Activated CD8-positive, alpha-beta memory T cell treated with anti-CD3 and anti-CD28 coated beads for 1 hour (primary cell): Measurements from ENCODE around the gene LANCL3.
"Not testable (repeated sequence)": the region's sequence is repeated elsewhere in the genome, so short reads cannot be mapped to it uniquely, and the experiment has no call there.

Experiments used
- DNase-seq, 2 donors: peaks; one replicate each; pipeline ENCODE4 v3.0.0-alpha.2; 2020; ENCODE audit warnings: low read depth in 1 of 2; ENCODE audit errors: extremely low read depth in 1 of 2

Gene LANCL3

GRCh38 chrX:37609727-37610126, 38.3 kb downstream of the LANCL3 start:
- no peak for DNase-seq

GRCh38 chrX:37613933-37614332, 42.5 kb downstream of the LANCL3 start:
- no peak for DNase-seq

- DNase-seq, result no peak
Observed at GRCh38 chrX:37627602-37628001, 56.1 kb downstream of the LANCL3 start.

GRCh38 chrX:37638047-37638446, 66.6 kb downstream of the LANCL3 start:
- DNase-seq, result no peak

GRCh38 chrX:37640142-37640541, 68.7 kb downstream of the LANCL3 start:
- DNase-seq, result no peak

- DNase-seq, result no peak
Observed at GRCh38 chrX:37641859-37642258, 70.4 kb downstream of the LANCL3 start.

- DNase-seq, result no peak
Observed at GRCh38 chrX:37644381-37645305, 73.2 kb downstream of the LANCL3 start.

GRCh38 chrX:37646254-37646653, 74.8 kb downstream of the LANCL3 start:
- DNase-seq, result no peak

GRCh38 chrX:37650879-37651278, 79.4 kb downstream of the LANCL3 start:
- not testable (repeated sequence) for DNase-seq

GRCh38 chrX:37651921-37652452, 80.5 kb downstream of the LANCL3 start:
- no peak for DNase-seq

GRCh38 chrX:37652589-37653231, 81.2 kb downstream of the LANCL3 start:
- no peak for DNase-seq

- DNase-seq, result no peak
Observed at GRCh38 chrX:37653397-37654085, 82.1 kb downstream of the LANCL3 start.

GRCh38 chrX:37658343-37659030, 87.0 kb downstream of the LANCL3 start:
- DNase-seq, result no peak

- no peak for DNase-seq
Observed at GRCh38 chrX:37659047-37659446, 87.6 kb downstream of the LANCL3 start.

GRCh38 chrX:37662181-37662580, 90.7 kb downstream of the LANCL3 start:
- no peak for DNase-seq

GRCh38 chrX:37666516-37666915, 95.1 kb downstream of the LANCL3 start:
- DNase-seq, result no peak

GRCh38 chrX:37667141-37667540, 95.7 kb downstream of the LANCL3 start:
- DNase-seq, result no peak

- no peak for DNase-seq
Observed at GRCh38 chrX:37672563-37672962, 101.1 kb downstream of the LANCL3 start.

- DNase-seq, result no peak
Observed at GRCh38 chrX:37676811-37677210, 105.3 kb downstream of the LANCL3 start.

GRCh38 chrX:37677243-37677642, 105.8 kb downstream of the LANCL3 start:
- no peak for DNase-seq

GRCh38 chrX:37677765-37678164, 106.3 kb downstream of the LANCL3 start:
- no peak for DNase-seq
